HG02870 (cell line): ENCODE data around the gene CUBN.
"Not testable (repeated sequence)": the region's sequence is repeated elsewhere in the genome, so short reads cannot be mapped to it uniquely, and the experiment has no call there.

Experiments used
- ATAC-seq: cut with Tn5 transposase; IDR thresholded peaks from one replicate; pipeline ENCODE4 v1.9.1; 2021; ENCODE audit warnings: mild to moderate bottlenecking, moderate library complexity; ENCODE audit not compliant: unreplicated experiment

The CUBN gene

GRCh38 chr10:17141504-17142229 lies 12.1 kb upstream of the CUBN start:
- no peak for ATAC-seq

GRCh38 chr10:17140386-17140761 lies 10.8 kb upstream of the CUBN start:
- no peak for ATAC-seq

- no peak for ATAC-seq
Measured at GRCh38 chr10:17138460-17139042, 8.9 kb upstream of the CUBN start.

GRCh38 chr10:17134737-17135260 lies 5.2 kb upstream of the CUBN start:
- ATAC-seq: no peak

- ATAC-seq: no peak
Measured at GRCh38 chr10:17134282-17134681, 4.7 kb upstream of the CUBN start.

GRCh38 chr10:17128261-17128660 lies 1.4 kb downstream of the CUBN start:
- ATAC-seq: no peak

- no peak for ATAC-seq
Measured at GRCh38 chr10:17126327-17126726, 3.3 kb downstream of the CUBN start.

- ATAC-seq: no peak
Measured at GRCh38 chr10:17125206-17125893, 4.3 kb downstream of the CUBN start.

- no peak for ATAC-seq
Measured at GRCh38 chr10:17123961-17124360, 5.7 kb downstream of the CUBN start.

- no peak for ATAC-seq
Measured at GRCh38 chr10:17122726-17123661, 6.6 kb downstream of the CUBN start.

- ATAC-seq: no peak
Measured at GRCh38 chr10:17122052-17122451, 7.6 kb downstream of the CUBN start.

- ATAC-seq: no peak
Measured at GRCh38 chr10:17120694-17121093, 8.9 kb downstream of the CUBN start.

GRCh38 chr10:17119845-17120244 lies 9.8 kb downstream of the CUBN start:
- no peak for ATAC-seq

GRCh38 chr10:17116193-17116592 lies 13.4 kb downstream of the CUBN start:
- no peak for ATAC-seq

- no peak for ATAC-seq
Measured at GRCh38 chr10:17115683-17116082, 13.9 kb downstream of the CUBN start.

GRCh38 chr10:17114878-17115444 lies 14.7 kb downstream of the CUBN start:
- not testable (repeated sequence) for ATAC-seq

GRCh38 chr10:17113889-17114540 lies 15.6 kb downstream of the CUBN start:
- ATAC-seq: no peak

- ATAC-seq: no peak
Measured at GRCh38 chr10:17113346-17113745, 16.3 kb downstream of the CUBN start.

- ATAC-seq: no peak
Measured at GRCh38 chr10:17112566-17112965, 17.0 kb downstream of the CUBN start.
